ENCODE results near the gene AP4S1.
"Not testable (repeated sequence)": the region's sequence is repeated elsewhere in the genome, so short reads cannot be mapped to it uniquely, and the experiment has no call there.

The AP4S1 gene

DNA sequence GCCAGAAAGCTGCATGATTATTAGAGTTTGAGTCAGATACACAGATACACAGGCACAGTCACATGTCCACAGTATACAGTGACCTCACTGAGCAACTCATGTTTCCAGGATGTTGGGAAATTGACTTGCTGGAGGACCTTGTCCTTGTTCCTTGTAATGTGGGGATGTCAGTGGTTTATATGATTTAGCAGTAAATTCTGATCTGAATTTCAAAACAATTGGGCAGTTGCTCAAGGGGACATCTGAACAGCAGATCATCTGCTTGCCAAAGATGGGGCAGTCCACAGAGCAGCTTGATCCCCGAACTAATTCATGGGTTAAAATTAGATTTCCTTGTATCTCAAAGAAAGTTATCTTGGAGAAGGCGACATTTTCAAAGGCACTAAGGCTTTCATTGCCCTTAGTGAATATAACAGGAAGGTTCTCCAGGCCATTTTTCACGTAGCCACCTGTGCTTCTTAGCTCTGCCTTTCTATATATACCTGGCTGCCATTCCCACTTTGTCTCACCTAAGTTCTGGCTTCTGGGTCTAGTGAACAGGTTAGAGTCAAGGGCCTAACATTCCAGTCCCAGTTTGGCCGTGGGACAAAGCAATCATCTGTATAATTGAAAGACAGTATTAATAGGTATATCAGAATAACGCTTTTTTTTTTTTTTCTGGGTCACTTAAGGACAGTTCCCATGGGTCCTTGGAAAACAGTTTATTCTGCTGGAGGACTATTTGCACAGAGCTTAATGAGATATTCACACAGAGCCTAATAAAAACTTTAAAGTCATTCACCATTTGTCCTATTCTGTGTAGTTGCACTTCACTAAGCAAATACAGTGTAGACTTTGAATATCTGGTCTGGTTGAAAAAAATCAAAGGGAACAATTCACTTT is 65.7 kb downstream of the AP4S1 start:
- Histone ChIP-seq H3K27ac (ENCODE audit: low read length) (peak overlapping the region; percentile 82), H3K9me3 (ENCODE audit: control insufficient read depth in 1 of 2, low read length in 2 of 2) (no peaks in the 10 kb centered on the region), H3K36me3 (ENCODE audit: control insufficient read depth in 1 of 2, insufficient read depth in 2 of 2, low read length in 2 of 2) (no peaks in the 10 kb centered on the region), H3K4me1 (ENCODE audit: control insufficient read depth in 1 of 2, insufficient read depth in 2 of 2, low read length in 2 of 2) (peaks cover 8 to 13% of the 10 kb centered on the region in 2 donors), H3K4me3 (ENCODE audit: low read depth in 1 of 2, low read length in 2 of 2) (no peak overlapping the region), H3K27me3 (ENCODE audit: low read depth, low read length) (no peaks in the 10 kb centered on the region)

DNA sequence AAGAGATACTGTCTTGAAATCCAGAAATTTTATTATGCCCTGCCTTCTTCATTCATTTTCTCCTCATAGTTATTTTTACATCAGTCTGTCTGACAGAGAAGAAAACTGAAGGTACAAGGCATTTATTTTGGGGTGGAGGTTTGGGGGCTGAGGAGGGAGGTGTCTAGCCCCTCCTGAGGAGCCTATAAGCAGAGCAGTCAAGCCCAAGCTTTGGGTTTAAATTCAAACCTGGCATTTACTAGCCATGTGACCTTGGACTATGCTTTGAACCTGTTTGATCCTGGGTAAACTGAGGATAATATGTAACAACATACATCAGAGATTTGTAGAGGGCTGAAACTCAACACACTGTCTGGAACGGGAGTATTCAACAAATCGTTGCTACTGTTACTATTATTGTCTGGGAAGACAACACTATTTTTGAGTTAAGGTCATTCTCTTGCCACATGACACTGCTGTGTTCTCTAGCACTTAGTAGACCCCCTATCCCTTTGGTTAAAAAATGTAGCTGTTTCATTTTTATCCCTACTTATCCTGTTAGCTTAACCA is 66.8 kb downstream of the AP4S1 start:
- Histone ChIP-seq H3K4me1 (ENCODE audit: control insufficient read depth in 1 of 2, insufficient read depth in 2 of 2, low read length in 2 of 2) (peaks cover 8 to 13% of the 10 kb centered on the region in 2 donors), H3K27ac (ENCODE audit: low read length) (no peak overlapping the region), H3K36me3 (ENCODE audit: control insufficient read depth in 1 of 2, insufficient read depth in 2 of 2, low read length in 2 of 2) (peaks cover 0 to 4% of the 10 kb centered on the region in 2 donors), H3K27me3 (ENCODE audit: low read depth, low read length) (no peaks in the 10 kb centered on the region), H3K4me3 (ENCODE audit: low read depth in 1 of 2, low read length in 2 of 2) (no peak overlapping the region), H3K9me3 (ENCODE audit: control insufficient read depth in 1 of 2, low read length in 2 of 2) (no peaks in the 10 kb centered on the region)

DNA sequence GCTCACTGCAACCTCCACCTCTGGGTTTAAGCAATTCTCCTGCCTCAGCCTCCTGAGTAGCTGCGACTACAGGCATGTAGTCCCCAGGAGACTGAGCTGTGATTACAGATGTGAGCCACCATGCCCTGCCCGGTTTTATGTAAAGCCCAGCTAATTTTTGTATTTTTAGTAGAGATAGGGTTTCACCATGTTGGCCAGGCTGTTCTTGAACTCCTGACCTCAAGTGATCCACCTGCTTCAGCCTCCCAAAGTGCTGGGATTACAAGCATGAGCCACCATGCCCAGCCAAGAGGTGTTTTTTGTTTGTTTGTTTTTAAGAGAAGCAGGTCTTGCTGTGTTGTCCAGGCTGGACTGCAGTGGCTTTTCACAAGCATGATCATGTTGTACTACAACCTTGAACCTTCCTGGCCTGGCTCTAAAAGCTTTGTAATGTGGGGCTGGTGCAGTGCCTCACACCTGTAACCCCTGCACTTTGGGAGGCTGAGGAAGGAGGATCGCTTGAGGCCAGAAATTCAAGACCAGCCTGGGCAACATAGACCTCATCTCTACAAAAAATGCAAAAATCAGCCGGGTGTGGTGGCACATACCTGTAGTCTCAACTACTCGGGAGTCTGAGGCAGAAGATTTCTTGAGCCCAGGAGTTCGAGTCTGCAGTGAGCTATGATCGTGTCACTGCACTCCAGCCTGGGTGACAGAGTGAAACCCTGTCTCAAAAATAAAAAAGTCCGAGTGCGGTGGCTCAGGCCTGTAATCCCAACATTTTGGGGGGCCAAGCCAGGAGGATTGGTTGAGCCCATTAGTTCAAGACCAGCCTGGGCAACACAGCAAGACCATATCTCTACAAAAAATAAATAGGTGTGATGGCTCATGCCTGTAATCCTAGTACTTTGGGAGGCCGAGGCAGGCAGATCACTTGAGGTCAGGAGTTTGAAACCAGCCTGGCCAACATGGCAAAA is 68.7 kb downstream of the AP4S1 start:
- H3K27ac ChIP-seq (ENCODE audit: low read length); H3K9me3 ChIP-seq (ENCODE audit: control insufficient read depth in 1 of 2, low read length in 2 of 2); H3K4me3 ChIP-seq (ENCODE audit: low read depth in 1 of 2, low read length in 2 of 2); H3K27me3 ChIP-seq (ENCODE audit: low read depth, low read length): not testable (repeated sequence)
- peaks cover 7 to 15% of the 10 kb centered on the region in 2 donors for H3K36me3 ChIP-seq (ENCODE audit: control insufficient read depth in 1 of 2, insufficient read depth in 2 of 2, low read length in 2 of 2)
- peaks cover 8 to 13% of the 10 kb centered on the region in 2 donors for H3K4me1 ChIP-seq (ENCODE audit: control insufficient read depth in 1 of 2, insufficient read depth in 2 of 2, low read length in 2 of 2)

DNA sequence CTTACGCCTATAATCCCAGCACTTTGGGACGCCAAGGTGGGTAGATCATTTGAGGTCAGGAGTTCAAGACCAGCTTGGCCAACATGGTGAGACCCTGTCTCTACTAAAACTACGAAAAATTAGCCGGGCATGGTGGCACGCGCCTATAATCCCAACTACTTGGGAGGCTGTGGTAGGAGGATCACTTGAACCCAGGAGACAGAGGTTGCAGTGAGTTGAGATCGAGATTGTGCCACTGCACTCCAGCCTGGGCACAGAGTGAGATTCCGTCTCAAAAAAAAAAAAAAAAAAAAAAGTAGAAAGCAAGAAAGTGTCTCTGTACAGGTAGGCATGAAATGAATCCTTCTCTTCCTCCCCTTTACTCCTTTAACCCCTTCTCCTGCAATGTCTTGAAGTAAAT is 70.4 kb downstream of the AP4S1 start:
- H3K27ac ChIP-seq (ENCODE audit: low read length); H3K27me3 ChIP-seq (ENCODE audit: low read depth, low read length); H3K9me3 ChIP-seq (ENCODE audit: control insufficient read depth in 1 of 2, low read length in 2 of 2); H3K4me1 ChIP-seq (ENCODE audit: control insufficient read depth in 1 of 2, insufficient read depth in 2 of 2, low read length in 2 of 2); H3K4me3 ChIP-seq (ENCODE audit: low read depth in 1 of 2, low read length in 2 of 2): not testable (repeated sequence)
- H3K36me3 ChIP-seq (ENCODE audit: control insufficient read depth in 1 of 2, insufficient read depth in 2 of 2, low read length in 2 of 2) = peaks cover 18 to 28% of the 10 kb centered on the region in 2 donors

DNA sequence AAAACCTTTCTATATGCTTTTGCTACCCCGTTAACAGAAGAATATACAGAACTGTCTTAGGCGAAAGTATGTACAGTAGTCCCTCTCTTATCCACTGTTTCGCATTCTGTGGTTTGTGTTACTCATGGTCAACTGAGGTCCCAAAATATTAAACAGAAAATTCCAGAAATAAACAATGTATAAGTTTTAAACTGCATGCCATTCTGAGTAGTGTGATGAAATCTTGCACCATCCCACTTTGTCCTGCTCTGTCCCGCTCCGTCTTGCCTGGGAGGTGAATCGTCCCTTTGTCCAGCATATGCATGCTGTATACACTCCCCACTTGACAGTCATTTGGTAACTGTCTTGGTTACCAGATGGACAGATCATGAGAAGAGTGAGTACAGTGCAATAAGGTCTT is 70.8 kb downstream of the AP4S1 start:
- Histone ChIP-seq H3K4me1 (ENCODE audit: control insufficient read depth in 1 of 2, insufficient read depth in 2 of 2, low read length in 2 of 2) (peaks cover 4 to 6% of the 10 kb centered on the region in 2 donors), H3K27me3 (ENCODE audit: low read depth, low read length) (no peaks in the 10 kb centered on the region), H3K36me3 (ENCODE audit: control insufficient read depth in 1 of 2, insufficient read depth in 2 of 2, low read length in 2 of 2) (peaks cover 22 to 32% of the 10 kb centered on the region in 2 donors), H3K4me3 (ENCODE audit: low read depth in 1 of 2, low read length in 2 of 2) (no peak overlapping the region), H3K9me3 (ENCODE audit: control insufficient read depth in 1 of 2, low read length in 2 of 2) (no peaks in the 10 kb centered on the region), H3K27ac (ENCODE audit: low read length) (no peak overlapping the region)

DNA sequence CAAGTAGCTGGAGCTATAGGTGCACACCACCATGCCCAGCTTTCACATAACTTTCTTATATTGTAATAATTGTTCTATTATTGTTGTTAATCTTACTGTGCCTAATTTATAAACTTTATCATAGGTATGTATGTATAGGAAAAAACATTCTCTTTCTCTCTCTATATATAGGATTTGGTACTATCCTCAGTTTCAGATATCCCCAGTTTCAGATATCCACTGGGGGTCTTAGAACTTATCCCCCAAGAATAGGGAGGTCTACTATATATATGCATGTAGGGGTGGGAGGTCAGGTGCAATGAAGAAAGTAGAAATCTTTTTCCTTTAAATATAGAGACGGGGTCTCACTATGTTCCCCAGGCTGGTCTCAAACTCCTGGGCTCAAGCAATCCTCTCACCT is 71.6 kb downstream of the AP4S1 start:
- no peak overlapping the region for H3K27ac ChIP-seq (ENCODE audit: low read length)
- H3K4me3 ChIP-seq (ENCODE audit: low read depth in 1 of 2, low read length in 2 of 2) = no peak overlapping the region
- H3K9me3 ChIP-seq (ENCODE audit: control insufficient read depth in 1 of 2, low read length in 2 of 2) = no peaks in the 10 kb centered on the region
- H3K36me3 ChIP-seq (ENCODE audit: control insufficient read depth in 1 of 2, insufficient read depth in 2 of 2, low read length in 2 of 2) = peaks cover 27 to 40% of the 10 kb centered on the region in 2 donors
- no peaks in the 10 kb centered on the region for H3K4me1 ChIP-seq (ENCODE audit: control insufficient read depth in 1 of 2, insufficient read depth in 2 of 2, low read length in 2 of 2)
- H3K27me3 ChIP-seq (ENCODE audit: low read depth, low read length) = no peaks in the 10 kb centered on the region

DNA sequence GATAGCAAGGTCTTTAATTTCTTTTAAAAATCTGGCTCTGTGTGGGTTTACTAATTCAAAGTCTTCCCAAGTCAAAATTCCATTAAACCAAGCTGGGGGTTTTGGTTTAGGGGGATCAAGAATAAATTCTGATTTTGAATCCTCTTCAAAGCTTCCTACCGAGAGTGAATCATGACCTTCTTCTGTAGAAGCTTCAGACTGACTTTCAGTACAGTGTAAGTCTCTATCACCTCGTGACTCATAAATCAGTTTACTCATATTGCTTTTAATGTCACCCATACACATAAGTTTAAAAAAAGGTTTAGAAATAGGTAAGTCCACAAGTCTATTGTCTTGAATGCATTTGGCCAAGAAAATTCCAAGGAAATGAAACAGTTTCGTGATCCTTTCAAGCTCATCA is 81.3 kb downstream of the AP4S1 start:
- H3K27me3 ChIP-seq (ENCODE audit: low read depth, low read length) = no peaks in the 10 kb centered on the region
- H3K36me3 ChIP-seq (ENCODE audit: control insufficient read depth in 1 of 2, insufficient read depth in 2 of 2, low read length in 2 of 2) = peaks cover 55 to 86% of the 10 kb centered on the region in 2 donors
- no peaks in the 10 kb centered on the region for H3K9me3 ChIP-seq (ENCODE audit: control insufficient read depth in 1 of 2, low read length in 2 of 2)
- H3K4me3 ChIP-seq (ENCODE audit: low read depth in 1 of 2, low read length in 2 of 2) = no peak overlapping the region
- H3K4me1 ChIP-seq (ENCODE audit: control insufficient read depth in 1 of 2, insufficient read depth in 2 of 2, low read length in 2 of 2) = no peaks in the 10 kb centered on the region
- no peak overlapping the region for H3K27ac ChIP-seq (ENCODE audit: low read length)

DNA sequence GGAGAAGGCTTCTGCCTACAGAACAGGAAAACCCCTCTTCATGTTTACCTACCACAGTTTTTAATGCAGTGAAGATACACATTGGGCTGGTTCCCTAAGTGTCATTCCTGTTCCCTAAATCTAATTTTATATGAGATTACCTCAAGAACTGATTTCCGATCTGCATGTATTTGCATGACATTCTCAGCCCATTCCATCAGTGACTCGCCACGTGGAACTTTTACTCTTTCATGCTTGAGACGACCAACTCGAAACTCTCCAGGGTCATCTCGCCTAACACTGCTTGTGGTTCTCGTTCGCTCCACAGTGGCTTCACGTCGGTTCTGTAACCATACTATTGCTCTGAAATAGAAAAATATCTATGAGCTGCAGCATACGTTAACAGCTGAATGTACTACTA is 83.8 kb downstream of the AP4S1 start:
- no peaks in the 10 kb centered on the region for H3K4me1 ChIP-seq (ENCODE audit: control insufficient read depth in 1 of 2, insufficient read depth in 2 of 2, low read length in 2 of 2)
- peaks cover 54 to 88% of the 10 kb centered on the region in 2 donors for H3K36me3 ChIP-seq (ENCODE audit: control insufficient read depth in 1 of 2, insufficient read depth in 2 of 2, low read length in 2 of 2)
- no peak overlapping the region for H3K27ac ChIP-seq (ENCODE audit: low read length)
- H3K9me3 ChIP-seq (ENCODE audit: control insufficient read depth in 1 of 2, low read length in 2 of 2) = no peaks in the 10 kb centered on the region
- no peaks in the 10 kb centered on the region for H3K27me3 ChIP-seq (ENCODE audit: low read depth, low read length)
- no peak overlapping the region for H3K4me3 ChIP-seq (ENCODE audit: low read depth in 1 of 2, low read length in 2 of 2)

DNA sequence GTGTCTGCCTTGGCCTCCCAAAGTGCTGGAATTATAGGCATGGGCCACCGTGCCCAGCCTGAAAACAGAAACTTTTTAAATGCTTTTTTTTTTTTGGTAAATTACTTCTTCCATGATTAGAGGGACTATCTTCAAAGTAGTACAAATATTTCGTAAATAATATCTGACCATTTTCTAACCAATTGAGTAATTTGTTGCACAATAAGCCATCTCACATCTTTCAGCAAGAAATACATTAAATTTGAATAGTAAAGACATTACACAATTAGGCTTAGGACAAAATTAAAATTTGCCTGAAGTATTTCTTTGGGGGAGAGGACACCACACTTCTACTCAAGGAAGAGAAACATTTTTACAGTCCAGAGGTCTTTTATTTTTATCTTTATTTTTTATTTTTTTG is 85.4 kb downstream of the AP4S1 start:
- Histone ChIP-seq H3K4me3 (ENCODE audit: low read depth in 1 of 2, low read length in 2 of 2) (no peak overlapping the region), H3K36me3 (ENCODE audit: control insufficient read depth in 1 of 2, insufficient read depth in 2 of 2, low read length in 2 of 2) (peaks cover 52 to 88% of the 10 kb centered on the region in 2 donors), H3K9me3 (ENCODE audit: control insufficient read depth in 1 of 2, low read length in 2 of 2) (no peaks in the 10 kb centered on the region), H3K27me3 (ENCODE audit: low read depth, low read length) (no peaks in the 10 kb centered on the region), H3K4me1 (ENCODE audit: control insufficient read depth in 1 of 2, insufficient read depth in 2 of 2, low read length in 2 of 2) (no peaks in the 10 kb centered on the region), H3K27ac (ENCODE audit: low read length) (no peak overlapping the region)

DNA sequence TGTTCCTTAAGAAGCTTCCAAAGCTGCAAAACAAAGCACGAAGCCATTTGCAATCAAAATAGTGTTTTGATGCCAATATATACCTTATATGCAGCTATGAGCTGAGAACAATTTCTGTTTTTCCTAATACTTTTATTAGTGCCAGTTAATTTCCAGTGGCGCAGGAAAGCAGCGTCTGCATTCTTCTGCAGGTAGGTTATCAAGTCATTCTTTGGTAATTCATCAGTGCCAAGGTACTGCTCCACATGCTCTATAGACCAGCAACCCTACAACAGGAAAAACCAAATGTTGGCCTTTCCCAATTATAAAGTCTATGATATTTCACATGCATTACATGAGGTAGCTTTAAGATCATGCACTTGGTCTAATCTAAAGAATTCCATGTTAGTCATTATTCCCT is 88.3 kb downstream of the AP4S1 start:
- H3K9me3 ChIP-seq (ENCODE audit: control insufficient read depth in 1 of 2, low read length in 2 of 2) = no peaks in the 10 kb centered on the region
- H3K4me3 ChIP-seq (ENCODE audit: low read depth in 1 of 2, low read length in 2 of 2) = no peak overlapping the region
- H3K27me3 ChIP-seq (ENCODE audit: low read depth, low read length) = no peaks in the 10 kb centered on the region
- no peaks in the 10 kb centered on the region for H3K4me1 ChIP-seq (ENCODE audit: control insufficient read depth in 1 of 2, insufficient read depth in 2 of 2, low read length in 2 of 2)
- peaks cover 48 to 93% of the 10 kb centered on the region in 2 donors for H3K36me3 ChIP-seq (ENCODE audit: control insufficient read depth in 1 of 2, insufficient read depth in 2 of 2, low read length in 2 of 2)
- H3K27ac ChIP-seq (ENCODE audit: low read length) = no peak overlapping the region

DNA sequence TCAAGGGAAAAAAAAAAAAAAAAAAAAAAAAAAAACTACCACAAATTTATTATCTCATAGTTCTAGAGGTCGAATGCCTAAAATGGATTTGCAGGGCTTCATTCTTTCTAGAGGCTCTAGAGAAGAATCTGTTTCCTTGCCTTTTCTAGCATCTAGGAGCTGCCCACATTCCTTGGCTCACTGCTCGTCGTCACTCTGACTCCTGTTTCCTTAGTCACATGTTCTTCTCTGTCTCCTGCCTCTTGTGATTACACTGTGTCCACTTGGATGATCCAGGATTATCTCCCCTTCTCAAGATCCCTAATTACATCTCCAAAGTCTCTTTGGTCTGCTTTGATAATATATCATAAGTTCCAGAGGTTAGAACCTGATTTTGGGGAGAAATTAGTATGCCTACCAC is 93.4 kb downstream of the AP4S1 start:
- H3K4me1 ChIP-seq (ENCODE audit: control insufficient read depth in 1 of 2, insufficient read depth in 2 of 2, low read length in 2 of 2) = no peaks in the 10 kb centered on the region
- no peaks in the 10 kb centered on the region for H3K27me3 ChIP-seq (ENCODE audit: low read depth, low read length)
- no peaks in the 10 kb centered on the region for H3K9me3 ChIP-seq (ENCODE audit: control insufficient read depth in 1 of 2, low read length in 2 of 2)
- no peak overlapping the region for H3K4me3 ChIP-seq (ENCODE audit: low read depth in 1 of 2, low read length in 2 of 2)
- H3K36me3 ChIP-seq (ENCODE audit: control insufficient read depth in 1 of 2, insufficient read depth in 2 of 2, low read length in 2 of 2) = peaks cover 66 to 85% of the 10 kb centered on the region in 2 donors
- H3K27ac ChIP-seq (ENCODE audit: low read length) = no peak overlapping the region

All from muscle layer of duodenum (tissue), 2 donors.